Fibroblast of the conjunctiva (primary cell): ENCODE measurements around the gene KHDRBS2.
"Not testable (repeated sequence)": the region's sequence is repeated elsewhere in the genome, so short reads cannot be mapped to it uniquely, and the experiment has no call there.

Experiments
- DNase-seq: peaks from one replicate; pipeline ENCODE4 v3.0.0-alpha.2; 2010; ENCODE audit warnings: low read depth

KHDRBS2 gene

DNA sequence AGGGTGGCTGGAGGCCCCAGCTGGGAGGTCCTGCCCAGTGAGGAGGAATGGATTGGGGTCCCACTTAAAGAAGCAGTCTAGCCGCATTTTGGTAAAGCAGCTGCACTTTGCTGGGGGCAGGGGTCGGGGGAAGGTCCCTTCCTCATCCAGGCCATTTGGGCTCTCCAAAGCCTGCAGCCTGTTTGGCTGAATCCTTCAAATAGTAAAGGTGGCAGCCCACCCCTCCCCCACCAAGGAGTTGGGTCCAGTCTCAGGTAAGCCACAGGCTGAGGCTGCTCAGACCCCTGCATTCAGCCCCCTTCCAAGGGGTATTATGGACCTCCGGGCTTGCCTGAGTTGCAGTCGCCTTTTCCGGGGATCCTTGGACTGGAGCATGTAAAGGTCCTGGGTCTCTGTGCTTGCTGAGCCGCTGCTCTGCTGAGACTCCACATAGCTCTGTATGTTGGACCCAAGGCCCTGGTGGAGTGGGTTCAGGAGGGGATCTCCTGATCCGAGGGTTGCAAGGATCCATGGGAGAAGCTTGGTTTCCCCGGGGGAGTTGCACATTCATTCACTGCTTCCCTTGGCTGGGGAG lies 417.4 kb downstream of the KHDRBS2 start:
- no peak for DNase-seq

GRCh38 chr6:61867635-61868034 lies 418.4 kb downstream of the KHDRBS2 start:
- no peak for DNase-seq

DNA sequence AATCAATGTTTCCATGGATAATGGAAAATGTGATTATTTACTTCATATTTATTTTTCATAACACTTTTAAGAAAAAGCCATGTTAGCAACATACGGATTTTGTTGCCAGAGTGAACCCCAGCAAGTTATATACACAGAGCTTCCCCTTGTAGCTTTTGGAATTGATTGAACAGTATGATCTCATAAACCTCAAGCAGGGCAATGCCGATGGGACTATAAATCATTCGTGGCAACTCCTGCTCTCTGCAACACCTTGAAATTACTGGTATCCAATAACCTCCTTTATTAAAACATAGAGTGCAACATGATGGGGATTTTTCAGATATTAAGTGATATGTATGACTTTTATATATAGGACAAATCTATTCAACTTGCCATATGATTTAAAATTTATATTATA lies 428.5 kb downstream of the KHDRBS2 start:
- DNase-seq, result no peak

DNA sequence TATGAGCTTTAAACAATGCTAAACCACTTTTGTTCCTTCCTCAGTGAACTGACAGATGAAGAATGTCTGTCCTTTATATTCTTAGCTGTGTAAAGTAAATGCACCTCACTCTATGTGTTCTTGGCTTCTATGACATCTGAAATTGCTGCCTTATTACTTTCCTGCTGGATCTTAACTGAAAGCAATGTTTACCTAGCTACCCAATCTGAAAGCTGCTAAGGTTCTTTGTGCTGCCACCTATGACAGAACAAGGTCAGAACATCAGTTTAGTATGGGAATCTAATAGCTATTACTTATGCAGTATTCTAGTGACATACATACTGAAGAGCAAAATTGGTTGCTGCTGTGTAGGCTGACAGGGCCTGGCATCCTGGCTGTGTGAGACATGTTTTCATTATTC lies 444.1 kb downstream of the KHDRBS2 start:
- DNase-seq, result no peak

DNA sequence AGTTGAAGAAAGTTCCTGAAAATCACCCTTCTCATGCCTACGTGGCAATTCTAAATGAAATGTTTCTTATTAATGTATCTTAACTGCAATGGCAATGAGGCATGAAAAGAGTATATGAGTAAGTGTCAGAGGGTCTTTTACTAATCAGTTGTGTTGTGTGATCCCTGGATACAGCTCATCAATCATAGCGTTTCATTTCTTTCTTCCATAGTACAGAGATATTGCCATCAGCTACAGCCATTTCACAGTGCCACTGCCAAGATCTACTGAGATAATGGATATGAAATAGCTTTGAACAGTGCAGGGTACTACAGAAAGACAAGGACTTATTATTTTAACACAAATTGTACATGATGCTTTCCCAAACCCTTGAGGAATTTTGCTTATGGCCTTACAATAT lies 450.8 kb downstream of the KHDRBS2 start:
- DNase-seq, result no peak

DNA sequence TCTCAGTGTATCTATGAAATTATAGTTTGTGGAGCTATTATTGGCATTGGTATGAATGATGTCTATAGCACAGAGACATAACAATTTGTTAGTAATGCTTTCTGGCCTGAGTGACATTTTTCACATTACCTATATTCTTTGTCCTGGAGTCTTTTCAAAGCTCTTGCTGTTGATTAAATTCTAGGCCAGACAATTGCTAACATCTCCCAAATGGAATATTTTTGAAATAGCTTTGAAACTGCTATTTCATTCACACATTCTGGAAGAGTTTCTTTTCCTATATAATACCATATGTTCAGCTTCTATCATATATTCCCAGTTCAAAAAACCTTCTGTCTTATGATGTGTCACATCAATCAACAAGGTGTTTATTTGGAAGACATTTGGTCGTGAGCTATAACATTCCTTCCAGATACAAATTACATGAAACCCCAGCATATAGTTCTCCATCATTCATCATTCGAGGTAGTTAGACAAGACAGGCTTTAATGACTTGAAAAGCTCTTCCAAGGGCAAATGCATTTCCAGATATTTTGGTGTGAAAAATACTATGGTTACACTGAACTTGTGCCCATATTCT lies 452.8 kb downstream of the KHDRBS2 start:
- DNase-seq, result no peak

DNA sequence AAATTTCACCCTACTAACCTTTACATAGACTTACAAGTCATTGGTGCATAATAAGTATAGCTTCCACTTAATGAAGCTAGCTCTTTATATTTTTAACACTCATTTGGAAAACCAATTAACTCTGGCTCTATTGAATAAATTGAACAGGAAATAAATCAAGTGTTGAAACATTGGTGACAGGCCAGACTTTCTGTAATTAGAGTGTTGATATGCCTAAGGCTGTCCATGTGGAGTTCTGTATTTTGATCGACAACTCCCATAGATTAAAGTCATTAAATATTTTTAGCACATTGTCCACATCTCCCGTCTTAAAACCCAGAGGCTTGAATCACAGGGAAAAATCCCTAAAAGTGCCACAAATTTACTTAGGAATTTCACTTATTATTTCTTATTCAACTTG lies 468.3 kb downstream of the KHDRBS2 start:
- no peak for DNase-seq

- no peak for DNase-seq
Observed at GRCh38 chr6:61810047-61810446, 476.0 kb downstream of the KHDRBS2 start.

GRCh38 chr6:61809004-61809595 lies 476.9 kb downstream of the KHDRBS2 start:
- no peak for DNase-seq

DNA sequence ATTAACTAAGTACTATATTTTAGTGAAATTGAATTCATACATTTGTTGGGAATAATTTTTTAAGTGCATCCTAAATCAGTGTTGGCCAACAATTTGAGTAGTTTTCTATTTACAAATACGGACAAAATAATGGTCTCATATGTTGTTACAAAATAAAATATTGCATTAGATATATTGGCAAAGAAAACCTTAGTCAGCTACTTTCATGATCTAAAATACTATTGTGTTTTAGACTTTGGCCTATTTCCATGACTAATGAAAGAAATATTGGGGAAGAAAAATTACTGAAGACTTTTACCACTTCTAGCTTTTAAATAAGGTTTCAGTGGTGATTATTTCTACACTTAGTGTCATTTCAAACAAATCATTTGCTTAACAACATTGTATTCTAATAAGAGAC lies 498.0 kb downstream of the KHDRBS2 start:
- no peak for DNase-seq

- DNase-seq, result not testable (repeated sequence)
Observed at GRCh38 chr6:61769446-61769845, 516.6 kb downstream of the KHDRBS2 start.

DNA sequence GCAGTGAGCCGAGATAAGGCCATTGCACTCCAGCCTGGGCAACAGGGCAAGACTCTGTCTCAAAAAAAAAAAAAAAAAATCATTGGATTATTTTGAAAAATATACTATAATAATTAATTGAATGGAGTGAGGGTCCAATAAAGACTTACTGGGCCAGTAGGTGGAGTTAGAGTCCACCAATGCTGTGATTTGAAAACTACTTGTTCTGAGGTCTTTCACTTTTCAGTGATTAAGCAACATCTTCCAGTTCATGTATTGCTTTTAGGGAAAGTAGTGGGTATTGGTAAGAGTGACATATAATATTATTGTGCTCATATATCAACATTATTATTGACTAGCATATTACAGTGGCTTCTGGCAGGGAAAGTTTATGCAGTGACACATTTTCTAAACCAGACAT lies 530.3 kb downstream of the KHDRBS2 start:
- DNase-seq, result no peak

DNA sequence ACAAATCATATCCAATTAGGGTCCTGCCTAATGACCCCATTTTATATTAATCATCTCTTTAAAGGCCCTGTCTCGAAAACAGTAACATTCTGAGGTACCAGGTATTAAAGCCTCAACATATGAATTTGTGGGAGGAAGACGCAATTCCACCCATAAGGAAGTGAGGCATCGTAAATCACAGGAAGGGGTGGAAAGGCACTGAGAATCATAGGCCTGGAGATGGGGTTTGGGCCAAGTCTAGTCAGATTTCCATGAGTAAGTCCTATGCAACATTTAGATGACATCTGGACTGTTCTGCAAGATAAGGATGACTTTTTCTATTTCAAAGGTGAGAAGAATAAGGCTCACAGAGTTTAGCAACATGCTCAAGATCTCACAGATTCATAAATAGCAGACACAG lies 534.0 kb downstream of the KHDRBS2 start:
- DNase-seq, result no peak

DNA sequence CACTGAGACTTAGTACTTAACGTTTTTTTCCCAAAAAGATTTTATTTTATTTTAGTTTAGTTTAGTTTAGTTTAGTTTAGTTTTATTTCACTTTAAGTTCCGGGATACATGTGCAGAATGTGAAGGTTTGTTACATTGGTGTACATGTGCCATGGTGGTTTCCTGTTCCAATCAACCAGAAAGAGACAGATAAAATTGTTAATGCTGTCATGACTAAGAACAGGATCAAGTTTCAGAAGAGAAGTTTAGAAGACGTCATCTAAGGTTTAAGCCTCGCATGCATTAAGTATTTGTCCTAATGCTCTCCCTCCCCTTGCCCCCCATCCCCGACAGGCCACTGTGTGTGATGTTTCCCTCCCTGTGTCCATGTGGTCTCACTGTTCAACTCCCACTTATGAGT lies 540.0 kb downstream of the KHDRBS2 start:
- no peak for DNase-seq

GRCh38 chr6:61711849-61712248 lies 574.2 kb downstream of the KHDRBS2 start:
- DNase-seq, result no peak

- no peak for DNase-seq
Observed at GRCh38 chr6:61688165-61688564, 597.9 kb downstream of the KHDRBS2 start.

- no peak for DNase-seq
Observed at GRCh38 chr6:61682562-61682961, 603.5 kb downstream of the KHDRBS2 start.

- DNase-seq, result no peak
Observed at GRCh38 chr6:61679625-61680024, 606.4 kb downstream of the KHDRBS2 start.

DNA sequence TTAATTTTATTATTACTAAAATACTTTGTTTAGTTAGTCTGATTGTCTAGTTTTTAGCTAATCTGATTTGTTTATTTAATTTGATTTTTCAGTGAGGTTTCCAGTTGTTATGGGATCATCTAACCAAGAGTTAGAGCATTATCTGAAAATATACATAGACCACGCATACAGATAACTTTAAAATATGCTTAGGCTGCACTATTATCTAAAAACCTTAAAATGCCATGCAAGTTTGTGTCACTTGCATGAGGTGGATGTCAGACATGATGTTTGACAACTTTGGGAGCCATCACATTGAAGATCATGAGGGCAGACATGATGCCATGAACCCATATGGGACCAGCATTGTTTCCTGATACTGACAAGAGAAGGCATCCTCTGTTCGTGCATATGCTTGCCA lies 610.3 kb downstream of the KHDRBS2 start:
- no peak for DNase-seq

DNA sequence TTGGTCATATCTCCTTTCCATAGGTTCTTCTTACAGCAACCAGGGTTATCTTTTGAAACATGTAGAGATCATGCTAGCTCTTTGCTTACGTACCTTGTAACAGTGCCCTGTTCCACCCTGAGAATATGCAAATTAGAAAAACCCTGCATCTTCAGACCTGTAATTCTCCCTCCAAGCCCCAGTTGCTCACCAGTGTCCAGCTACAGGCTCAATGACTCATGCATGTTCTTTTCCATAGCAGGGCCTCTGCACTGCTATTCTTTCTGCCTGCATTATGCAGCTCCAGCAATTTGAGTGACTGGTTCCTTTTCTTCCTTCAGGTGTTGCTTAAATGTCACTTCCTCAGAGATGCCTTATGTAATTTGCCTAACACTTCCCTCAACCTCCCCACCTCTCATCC lies 636.2 kb downstream of the KHDRBS2 start:
- DNase-seq, result no peak

DNA sequence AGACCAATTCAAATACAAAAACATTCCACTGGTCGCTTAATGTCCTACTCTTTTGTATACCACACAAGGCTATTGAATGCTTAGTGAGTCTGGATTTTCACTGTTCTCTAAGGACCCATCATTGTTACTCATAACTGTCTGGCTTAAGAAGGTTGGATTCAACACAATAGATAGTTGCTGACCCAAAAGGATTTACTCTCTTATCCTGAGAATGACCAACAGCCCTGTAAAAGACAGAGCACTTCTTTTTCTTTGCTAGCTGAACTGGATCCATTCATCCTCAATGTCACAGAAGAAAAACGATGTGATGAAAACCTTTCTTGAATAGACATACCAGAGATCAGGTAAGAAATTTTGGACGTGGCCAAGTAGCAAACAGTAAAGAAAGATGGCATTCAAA lies 645.6 kb downstream of the KHDRBS2 start:
- no peak for DNase-seq
